Measurements from ENCODE around the gene OSTC.
"Not testable (repeated sequence)": the region's sequence is repeated elsewhere in the genome, so short reads cannot be mapped to it uniquely, and the experiment has no call there.

Gene OSTC

GRCh38 chr4:108649863-108650211 lies 562 bp upstream of the OSTC start:
- DNase-seq = no peak

GRCh38 chr4:108651014-108651791 lies 804 bp downstream of the OSTC start:
- no peak for DNase-seq

GRCh38 chr4:108662629-108663028 lies 12.2 kb downstream of the OSTC start:
- DNase-seq = no peak

DNA sequence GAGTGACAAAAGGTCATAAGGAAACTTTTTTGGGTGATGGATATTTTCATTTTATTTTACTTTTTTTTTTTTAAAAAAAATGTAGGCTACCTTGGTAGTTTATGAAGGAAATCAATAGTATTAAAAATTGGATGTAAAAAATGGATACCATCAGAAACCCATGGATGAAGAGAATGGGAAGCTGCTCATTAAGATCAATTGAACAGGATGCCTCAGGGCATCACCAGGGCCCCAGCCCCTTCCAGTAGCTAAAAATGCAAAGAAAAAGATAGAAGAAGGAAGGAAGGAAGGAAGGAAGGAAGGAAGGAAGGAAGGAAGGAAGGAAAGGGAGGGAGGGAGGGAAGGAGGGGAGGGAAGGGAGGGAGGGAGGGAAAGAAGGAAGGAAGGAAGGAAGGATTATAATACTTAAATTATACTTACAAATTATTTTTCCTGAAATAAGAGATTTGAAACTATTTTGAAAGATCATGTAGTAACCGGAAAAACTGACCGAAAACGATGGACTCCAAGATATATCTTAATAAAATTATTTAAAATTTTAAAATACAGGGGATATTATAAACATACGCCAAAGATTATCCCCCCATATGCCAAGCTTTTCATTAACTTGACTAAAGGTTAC lies 24.1 kb downstream of the OSTC start:
- DNase-seq = no peak

- DNase-seq = no peak
Measured at GRCh38 chr4:108681321-108681809, 31.0 kb downstream of the OSTC start.

DNA sequence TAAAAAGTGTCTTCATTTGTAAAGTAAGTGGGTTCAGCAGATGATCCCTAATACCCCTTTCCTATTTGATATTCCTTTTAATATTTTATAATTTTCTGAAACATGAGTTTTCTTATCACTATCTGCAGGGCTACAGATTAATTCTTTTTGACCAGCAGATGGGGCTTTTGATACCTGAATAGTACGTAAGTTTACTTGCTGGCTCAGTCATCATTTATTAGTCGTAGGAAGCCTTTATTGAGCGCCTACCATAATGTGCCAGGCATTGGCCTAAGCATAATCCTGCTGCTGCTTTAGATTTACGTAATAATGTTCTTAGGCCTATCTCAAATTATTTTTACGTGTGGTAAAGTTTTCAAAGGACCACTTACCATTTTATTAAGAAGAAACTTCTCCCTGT lies 33.1 kb downstream of the OSTC start:
- no peak for DNase-seq

DNA sequence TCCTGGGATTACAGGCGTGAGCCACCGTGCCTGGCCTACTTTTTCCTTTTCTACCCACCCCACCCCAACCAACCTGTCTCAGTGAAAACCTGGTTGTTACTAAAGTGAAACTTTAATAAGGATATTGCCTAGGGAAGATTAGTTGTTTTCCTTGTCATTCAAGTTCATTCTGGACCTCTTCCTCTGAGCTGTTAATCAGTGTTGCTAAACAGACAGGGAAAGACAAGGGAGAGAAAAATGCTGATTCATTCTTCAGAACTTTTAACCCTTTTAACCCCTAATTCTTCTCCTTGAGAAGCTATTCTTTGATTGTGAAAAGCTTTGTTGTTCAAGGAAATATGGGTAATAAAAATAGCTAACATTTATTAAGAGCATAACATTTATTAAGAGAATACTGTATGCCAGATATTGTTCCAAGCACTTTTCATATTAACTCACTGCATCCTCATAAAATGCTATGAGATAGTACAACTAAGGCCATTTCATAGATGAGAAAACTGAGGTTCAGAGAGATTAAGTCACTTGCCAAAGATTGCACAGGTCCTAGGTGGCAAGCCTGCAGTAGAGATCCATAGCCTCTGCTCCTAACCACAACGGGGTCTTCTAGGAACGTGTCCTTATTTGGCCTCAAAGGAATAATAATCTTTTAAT lies 34.8 kb downstream of the OSTC start:
- no peak for DNase-seq

- no peak for DNase-seq
Measured at GRCh38 chr4:108690738-108691137, 40.3 kb downstream of the OSTC start.

- DNase-seq = no peak
Measured at GRCh38 chr4:108693211-108693610, 42.8 kb downstream of the OSTC start.

DNA sequence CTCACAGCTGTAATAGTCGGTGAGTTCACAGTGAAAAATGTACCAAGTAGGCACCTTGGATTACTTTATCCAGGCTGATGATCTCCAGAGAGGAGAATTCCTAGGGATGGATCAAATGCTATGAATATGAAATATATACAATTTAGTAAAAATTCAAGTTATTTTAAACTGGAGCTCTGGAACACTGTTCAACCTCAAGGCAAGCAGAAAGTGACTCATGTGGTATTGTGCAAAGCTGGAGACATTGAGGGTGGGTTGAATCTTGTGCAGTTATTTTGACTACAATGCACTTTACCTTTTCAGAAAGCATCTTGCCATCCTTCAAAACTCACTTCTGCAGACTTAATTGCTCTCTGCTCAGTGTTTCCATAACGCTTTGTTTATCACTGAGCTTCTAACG lies 43.4 kb downstream of the OSTC start:
- DNase-seq = no peak

DNA sequence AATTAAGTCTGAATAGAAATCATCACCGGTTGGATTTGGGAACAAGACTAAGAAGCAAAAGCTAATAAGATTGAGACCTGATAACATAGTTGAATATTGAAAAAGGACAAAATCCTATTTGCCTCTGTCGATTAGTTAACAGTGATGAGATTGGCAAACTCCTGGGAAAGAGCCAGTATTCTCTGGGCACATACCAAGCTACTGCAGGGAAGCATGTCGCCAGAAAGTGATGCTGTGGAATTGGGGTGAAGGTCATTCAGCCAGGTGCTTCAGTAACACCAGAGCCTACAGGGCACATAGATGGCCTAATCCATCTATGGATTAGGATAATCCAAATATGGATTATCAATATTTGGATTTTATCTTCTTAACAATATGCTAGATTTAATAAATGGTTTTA lies 44.0 kb downstream of the OSTC start:
- no peak for DNase-seq

GRCh38 chr4:108695062-108695461 lies 44.7 kb downstream of the OSTC start:
- DNase-seq = no peak

GRCh38 chr4:108696160-108696559 lies 45.8 kb downstream of the OSTC start:
- no peak for DNase-seq

DNA sequence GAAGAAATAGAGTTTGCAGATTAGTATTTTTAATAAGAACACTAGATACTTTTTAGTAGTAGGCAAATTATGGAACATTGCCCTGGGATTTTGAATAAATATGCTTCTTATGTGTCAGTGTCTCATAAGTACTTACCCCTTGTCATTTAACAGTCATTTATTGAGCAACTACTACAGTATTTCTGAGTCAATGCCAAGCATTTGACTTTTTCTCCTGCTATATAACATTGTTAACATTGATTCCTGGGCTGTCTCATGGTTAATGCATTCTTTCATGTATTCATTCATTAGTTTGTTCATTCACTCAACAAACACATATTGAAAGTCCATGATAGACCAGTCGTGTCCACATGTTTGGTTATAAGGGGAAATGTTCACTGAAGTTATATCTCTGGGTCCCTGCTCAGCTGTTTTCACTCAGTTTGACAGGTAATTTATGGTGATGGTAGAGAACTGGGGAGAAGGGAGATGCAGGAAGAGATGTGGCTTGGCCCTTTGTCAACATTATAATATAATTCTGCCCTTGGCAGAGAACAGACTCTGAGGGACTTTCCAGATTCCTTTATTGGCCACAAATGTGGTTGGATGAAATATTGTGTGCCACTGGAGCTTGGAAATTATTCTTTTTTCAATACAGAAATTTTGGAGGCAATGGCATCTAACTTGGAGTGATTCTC lies 49.8 kb downstream of the OSTC start:
- no peak for DNase-seq

DNA sequence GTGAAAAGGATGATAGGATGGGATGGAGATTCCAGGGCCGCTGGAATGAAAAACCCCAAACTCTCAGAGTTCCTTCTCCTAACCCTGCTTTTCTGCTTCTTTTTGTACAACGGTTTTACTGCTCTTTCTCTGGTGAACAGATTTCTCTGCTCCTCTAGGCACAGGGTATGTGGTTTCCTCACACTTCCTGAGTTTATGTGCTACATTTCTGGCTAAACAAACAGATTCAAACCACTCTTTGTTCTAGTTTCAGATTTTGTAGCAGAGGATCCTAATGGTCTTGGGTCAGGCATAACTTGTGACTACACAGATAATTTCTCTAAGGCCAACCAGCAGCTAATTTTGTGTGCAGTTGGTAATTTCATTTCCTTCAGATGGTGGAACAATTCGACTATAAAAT lies 52.6 kb downstream of the OSTC start:
- no peak for DNase-seq

GRCh38 chr4:108703370-108703769 lies 53.0 kb downstream of the OSTC start:
- no peak for DNase-seq

GRCh38 chr4:108703966-108704365 lies 53.6 kb downstream of the OSTC start:
- no peak for DNase-seq

DNA sequence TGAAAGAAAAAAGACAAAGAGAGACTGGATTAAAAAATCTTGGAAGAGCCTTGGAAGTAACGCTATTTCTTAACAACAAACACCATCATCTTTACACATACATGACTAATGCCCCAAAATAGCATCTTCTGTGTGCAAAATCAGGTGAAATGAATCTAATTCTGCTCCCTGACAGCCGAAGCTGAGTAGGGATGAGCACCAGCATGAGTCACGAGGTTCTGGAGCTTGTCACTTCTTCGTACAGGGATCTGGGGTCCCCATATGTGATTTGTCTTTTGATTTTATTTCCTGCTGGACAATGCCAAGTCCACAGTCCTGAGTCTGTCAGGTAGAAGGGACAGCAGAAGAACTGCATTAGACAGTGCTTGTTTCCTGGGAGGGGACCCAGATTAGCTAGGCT lies 55.9 kb downstream of the OSTC start:
- no peak for DNase-seq

- no peak for DNase-seq
Measured at GRCh38 chr4:108709234-108709633, 58.8 kb downstream of the OSTC start.

GRCh38 chr4:108709722-108710121 lies 59.3 kb downstream of the OSTC start:
- no peak for DNase-seq

GRCh38 chr4:108710578-108710977 lies 60.2 kb downstream of the OSTC start:
- not testable (repeated sequence) for DNase-seq

DNA sequence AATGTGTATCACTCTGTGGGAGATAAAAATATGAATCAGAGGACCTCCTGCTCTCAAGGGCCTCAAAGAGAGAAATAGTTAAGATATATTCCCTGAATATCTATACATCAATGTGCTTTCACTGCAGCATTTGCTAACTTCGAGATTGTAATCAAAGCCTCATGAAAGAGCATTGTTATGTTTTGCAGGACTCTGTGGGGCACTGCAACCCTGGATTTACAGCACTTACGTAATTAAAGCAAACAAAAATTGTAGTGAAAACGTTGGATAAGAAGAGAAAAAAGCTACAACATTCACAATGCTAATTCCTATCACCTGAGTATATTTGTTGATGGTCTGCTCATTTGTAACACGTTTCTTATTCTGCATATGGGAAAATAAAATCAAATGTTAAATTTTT lies 64.5 kb downstream of the OSTC start:
- no peak for DNase-seq

DNA sequence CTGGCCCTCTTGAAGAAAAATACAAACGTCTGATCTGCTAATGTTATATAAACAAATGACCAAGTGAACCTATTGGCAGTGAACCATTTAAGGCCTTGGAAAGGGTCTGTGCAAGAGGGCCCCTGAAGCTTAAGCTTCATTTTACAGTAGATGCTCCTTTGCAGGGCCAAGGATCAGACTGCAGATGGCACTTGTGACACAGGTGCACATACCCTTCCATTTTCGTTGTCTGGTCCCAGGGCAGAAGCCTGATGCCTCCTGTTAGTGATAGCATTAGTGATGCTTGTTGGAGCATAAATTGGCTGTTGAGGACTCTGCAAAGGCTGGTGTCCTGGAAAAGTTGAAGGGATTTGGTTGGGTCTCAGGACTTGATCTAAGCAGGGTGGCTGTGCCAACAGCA lies 65.9 kb downstream of the OSTC start:
- no peak for DNase-seq

DNA sequence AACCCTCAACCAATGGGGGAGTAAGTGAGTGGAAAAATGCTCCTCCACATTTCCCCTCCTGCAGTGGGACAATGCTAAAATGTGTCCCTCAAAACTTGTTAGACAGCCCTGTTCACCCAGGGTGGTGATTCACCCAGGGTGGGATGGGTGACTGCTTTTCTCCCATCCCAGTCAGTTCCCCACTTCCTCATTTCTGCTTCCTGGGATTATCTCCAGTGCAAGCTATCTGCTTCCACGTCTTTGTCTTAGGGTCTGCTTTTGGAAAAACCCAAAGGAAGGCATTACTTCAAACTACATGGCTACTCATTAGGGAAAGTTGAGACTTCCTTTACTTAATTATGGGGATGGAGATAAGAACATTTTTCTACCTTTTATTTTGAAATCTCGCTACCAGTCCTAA lies 67.0 kb downstream of the OSTC start:
- DNase-seq = no peak

Data from NCI-H524 treated with DMSO at 0.1 percent for 48 hours (cell line).